Measurements from ENCODE around the gene ABCC11. TPM values are rescaled to one million over a fixed set of nuclear protein-coding genes. Genes with fewer than 3 reads are reported as not detected.

The ABCC11 gene
- 0.41 TPM for total RNA-seq

DNA sequence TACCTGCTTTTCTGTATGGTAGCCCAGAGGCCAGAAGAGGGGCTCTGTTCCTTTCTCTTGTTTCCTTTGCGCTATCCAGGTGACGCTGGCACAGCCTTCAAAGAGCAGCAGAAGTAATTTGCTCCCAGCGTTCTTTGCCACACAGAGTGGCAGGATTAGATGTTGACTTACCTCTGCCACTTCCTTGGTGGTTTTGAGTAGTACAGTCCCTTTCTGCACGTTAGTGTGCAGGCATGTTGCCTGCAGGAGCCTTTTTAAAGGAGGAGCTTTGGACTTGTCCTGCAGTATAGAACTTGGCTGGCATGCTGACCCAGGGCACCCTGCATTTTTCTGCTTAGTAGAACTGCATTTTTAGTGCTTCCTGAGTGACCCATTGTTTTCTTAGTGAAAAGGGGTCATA lies at the start of gene ABCC11:
ABCC11 (minus strand) TSS at position 229 of the 400 bp plus-strand sequence. CDS start 15,618 bp downstream, outside the sequence.
- DNase-seq (ENCODE audit: low spot score in 2 of 2) (no peak), FAIRE-seq (no peak)

DNA sequence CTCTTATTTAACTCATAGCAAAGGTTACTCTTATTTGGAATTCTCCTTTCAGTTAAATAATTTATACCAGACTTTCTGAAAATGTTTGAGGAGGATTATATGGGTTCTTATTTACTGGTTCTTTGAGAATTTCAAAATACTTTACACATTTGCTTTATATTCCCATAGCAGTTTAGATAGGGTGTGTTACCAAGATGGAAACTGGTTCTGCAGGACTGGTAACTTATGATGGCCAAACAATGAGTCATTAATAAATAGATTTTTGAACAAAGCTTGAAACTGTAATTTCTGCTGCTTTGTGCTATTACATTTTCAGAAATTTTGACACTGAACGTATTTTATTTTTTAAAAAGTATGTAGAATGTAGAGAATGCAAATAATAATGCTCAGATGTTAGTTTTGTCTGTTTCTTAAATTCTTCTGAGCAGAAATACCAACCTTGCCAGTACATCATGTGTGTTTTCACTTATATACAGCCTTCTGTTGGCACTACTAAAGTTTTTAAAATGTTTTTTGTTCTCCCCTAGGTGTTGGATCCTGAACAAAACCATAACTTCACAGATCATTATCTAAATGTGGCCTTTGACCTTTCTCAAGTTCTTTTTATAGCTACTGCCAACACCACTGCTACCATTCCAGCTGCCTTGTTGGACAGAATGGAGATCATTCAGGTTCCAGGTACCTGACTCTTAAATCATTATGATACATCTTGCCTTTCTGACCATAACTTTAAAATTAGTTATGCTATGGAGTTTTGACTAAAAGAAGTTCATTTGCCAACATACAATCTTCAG lies 48.3 kb upstream of the ABCC11 start:
- DNase-seq (ENCODE audit: low spot score in 2 of 2) (no peak), FAIRE-seq (no peak)

DNA sequence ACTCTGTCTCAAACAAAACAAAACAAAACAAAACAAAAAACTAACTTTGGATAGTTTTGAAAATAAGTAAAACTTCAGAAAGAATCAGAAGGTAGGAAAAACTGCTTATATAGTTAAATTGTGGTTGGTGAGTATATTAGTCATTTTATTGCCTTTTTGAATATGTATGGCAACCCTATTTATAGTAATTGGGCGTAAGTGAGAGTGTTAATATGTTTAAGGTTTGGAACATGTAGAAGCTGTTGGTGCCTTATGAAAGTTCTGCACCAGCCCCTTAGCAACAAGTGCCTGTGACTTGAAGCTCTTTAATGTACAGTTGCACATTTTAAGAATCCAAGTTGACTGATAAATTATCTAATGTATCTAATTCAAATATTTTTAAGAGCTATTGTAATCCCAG lies 47.4 kb upstream of the ABCC11 start:
- FAIRE-seq (no peak), DNase-seq (ENCODE audit: low spot score in 2 of 2) (no peak)

DNA sequence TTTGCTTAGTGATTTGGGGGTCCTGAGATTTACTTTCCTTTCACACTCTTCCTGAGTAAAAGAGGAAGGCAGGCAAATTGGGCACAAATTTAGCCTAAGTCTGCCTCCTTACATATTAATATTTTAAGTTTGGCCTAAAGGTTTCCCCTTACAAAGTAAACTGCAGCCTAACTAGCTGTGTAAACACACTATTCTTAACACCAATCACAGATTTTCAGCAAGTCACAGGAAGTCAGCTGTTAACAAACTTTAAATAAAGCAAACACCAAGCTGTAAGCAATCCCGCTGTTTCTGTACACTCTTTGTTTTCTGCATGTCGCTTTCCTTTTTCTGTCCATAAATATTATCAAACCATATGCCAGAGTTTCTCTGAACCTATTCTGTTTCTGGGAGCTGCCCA lies 45.1 kb upstream of the ABCC11 start:
- DNase-seq (ENCODE audit: low spot score in 2 of 2) (no peak), FAIRE-seq (no peak)

DNA sequence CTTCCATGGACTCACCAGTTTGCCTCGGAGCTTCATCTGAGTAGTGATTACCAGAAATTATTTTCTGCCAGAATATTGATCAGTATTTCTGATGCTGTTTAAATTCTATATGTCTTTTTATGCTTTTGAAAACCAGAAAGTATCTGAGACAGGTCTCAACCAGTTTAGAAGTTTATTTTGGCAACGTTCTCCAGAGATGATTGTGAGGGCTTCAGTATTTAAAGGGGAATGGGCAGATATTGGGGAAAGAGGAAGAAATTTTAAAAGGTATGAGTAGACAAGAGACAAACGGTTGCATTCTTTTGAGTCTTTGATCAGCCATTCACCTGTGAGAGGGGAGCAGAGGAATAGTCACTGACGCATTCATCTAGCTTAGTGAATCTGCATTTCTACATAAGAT lies 44.4 kb upstream of the ABCC11 start:
- no peak for DNase-seq (ENCODE audit: low spot score in 2 of 2)
- FAIRE-seq: no peak

DNA sequence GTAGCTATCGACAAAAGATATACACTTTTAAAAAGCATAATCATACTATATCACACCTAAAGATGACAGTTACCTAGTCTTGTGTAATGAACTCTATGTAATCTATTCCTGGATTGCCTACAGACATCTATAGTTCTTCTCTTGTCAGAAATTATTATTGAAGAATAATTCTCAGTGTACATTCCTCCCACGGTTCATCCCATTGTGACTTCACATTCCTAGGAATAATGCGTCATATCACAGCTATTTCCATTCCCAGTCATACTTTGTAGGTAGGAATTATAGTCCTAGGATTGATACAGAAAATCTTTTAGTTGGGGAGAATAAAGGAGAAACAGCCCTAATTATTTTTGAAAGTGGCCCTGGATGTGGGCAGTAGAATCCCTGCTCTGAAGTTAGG lies 44.0 kb upstream of the ABCC11 start:
- no peak for DNase-seq (ENCODE audit: low spot score in 2 of 2)
- no peak for FAIRE-seq

DNA sequence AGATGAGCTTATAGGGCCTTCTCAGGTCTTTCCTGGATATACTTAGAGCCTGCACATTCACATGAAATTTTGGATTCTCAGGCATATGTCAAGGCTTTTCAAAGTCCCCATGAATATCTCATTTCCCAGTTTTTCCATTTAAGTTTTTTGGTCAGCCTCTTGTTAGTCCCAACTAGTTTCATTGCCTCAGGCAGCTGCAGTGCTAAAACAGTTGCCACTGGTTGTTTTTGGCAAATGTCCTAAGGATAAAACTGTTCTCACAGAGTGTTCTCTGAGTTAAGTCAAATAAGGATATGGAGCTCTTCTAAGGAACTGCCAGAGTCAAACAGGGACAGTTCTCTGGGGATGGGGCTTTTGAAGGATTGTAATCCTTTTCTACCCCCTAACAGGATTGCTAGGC lies 39.9 kb upstream of the ABCC11 start:
- DNase-seq (ENCODE audit: low spot score in 2 of 2): no peak

DNA sequence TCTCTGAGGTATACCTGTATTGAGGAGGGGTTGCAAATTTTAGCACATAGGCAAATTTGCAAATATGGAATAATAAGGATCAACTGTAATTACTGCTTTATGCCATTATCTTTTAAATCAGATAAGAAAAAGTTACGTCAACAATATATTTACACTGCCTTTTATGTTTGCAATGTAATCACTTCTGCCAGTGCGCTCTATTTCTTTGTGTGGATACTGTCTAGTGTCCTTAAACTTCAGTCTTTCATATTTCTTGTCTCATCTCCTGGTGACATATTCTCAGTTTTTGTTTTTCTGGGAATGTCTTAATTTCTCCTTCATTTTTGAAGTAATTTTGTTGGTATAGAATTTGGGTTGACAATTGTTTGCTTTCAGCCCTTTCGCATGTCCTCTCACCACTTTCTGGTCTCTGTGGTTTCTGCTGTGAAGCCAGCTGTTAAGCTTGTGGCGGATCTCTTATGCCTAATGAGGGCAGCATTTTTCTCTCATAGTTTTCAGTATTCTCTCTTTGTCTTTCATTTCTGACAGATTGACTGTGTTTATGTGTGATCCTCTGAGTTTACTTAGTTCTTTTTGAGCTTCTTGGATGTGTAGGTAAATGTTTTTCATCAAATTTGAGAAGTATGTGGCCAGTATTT lies 37.6 kb upstream of the ABCC11 start:
- no peak for DNase-seq (ENCODE audit: low spot score in 2 of 2)
- no peak for FAIRE-seq

More for the DNA sequence above, 39.9 kb upstream of the ABCC11 start:
- no peak for FAIRE-seq

DNA sequence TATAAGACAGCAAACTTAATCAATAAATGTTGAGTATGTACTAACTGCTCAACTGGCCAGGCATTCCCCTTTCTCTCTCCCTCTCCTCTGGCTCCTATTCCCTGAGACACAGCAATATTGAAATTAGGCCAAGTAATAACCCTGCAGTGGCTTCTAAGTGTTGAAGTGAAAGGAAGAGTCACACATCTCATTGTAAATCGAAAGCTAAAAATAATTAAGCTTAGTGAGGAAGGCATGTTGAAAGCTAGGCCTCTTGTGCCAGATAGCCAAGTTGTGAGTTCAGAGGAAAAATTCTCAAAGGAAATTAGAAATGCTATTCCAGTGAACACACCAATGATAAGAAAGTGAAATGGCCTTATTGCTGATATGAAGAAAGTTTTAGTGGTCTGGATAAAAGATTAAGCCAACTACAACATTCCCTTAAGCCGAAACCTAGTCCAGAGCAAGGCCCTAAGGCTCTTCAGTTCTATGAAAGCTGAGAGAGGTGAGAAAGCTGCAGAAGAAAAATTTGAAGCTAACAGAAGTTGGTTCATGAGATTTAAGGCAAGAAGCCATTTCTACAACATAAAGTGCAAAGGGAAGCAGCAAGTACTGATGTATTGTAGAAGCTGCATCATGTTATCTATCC lies 35.4 kb upstream of the ABCC11 start:
- DNase-seq (ENCODE audit: low spot score in 2 of 2): no peak

DNA sequence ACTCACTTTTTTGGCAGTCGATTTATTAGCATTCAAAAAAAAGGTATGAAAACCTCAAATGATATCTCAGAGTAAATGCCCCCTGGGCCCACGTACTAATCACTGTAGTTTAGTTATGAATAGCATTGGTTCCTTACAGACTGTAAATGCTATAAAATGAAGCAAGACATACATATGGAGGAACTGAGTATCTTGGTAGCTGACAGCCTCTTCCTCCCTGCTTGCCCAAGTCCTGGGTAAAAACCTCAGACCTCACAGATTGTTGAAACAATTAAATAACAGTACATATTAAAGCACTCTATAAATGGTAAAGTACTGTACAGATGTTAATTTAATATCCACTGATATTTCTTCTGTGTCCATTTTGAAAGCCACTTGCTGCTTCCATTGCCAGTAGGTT lies 33.2 kb upstream of the ABCC11 start:
- FAIRE-seq (no peak), DNase-seq (ENCODE audit: low spot score in 2 of 2) (no peak)

More for the DNA sequence above, 35.4 kb upstream of the ABCC11 start:
- no peak for FAIRE-seq

DNA sequence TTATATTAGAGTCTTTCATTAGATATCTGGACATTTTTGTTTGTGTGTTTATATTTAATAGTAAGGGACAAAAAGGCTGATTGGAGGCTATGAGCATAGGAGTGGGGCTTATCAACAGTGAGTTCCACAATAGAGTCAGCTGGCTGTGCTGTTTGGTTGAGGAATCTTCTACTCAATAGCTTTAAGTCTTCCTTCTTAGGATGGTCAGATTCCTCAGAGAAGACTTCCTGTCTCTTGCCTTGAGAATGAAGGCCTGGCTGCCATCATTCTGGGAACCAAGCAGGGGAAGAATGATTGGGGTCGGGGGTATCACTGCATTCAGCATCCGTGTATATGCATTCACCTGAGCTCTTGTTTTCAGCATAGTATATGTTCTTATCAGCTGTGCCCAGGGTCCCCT lies 31.9 kb upstream of the ABCC11 start:
- DNase-seq (ENCODE audit: low spot score in 2 of 2): no peak
- no peak for FAIRE-seq

DNA sequence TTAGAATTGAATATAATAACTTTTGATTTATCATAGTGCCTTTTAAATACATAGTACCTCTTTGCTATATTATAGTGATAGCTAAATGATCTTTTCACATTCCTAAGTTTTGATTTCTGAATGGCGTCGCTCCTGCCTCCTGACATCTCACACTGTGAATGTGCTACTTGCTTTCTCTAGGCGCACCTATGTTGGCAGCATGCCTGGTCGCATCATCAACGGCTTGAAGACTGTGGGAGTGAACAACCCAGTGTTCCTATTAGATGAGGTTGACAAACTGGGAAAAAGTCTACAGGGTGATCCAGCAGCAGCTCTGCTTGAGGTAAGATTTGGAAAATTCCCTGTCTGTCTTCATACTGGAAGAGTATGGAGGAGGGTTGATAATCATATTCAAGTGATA lies 29.8 kb upstream of the ABCC11 start:
- FAIRE-seq: no peak
- no peak for DNase-seq (ENCODE audit: low spot score in 2 of 2)

DNA sequence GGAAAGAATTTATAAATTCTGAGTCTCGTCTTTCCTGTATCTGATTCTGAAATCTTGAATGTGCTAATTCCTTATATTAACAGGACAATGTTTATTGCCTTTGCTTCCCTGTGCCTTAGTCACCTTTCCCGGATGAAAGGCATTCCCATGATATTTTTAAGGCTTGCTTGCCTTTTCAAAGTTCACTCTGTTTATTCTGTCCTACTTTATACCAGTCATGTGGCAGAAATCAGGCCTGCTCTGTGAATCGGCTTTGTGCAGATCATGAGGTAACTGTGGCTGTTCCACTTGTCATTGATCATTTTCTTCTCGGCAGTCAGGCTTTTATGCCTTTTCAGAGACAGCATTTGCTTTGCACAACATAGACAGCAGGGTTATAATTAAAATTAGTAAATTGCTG lies 28.8 kb upstream of the ABCC11 start:
- FAIRE-seq (no peak), DNase-seq (ENCODE audit: low spot score in 2 of 2) (no peak)

DNA sequence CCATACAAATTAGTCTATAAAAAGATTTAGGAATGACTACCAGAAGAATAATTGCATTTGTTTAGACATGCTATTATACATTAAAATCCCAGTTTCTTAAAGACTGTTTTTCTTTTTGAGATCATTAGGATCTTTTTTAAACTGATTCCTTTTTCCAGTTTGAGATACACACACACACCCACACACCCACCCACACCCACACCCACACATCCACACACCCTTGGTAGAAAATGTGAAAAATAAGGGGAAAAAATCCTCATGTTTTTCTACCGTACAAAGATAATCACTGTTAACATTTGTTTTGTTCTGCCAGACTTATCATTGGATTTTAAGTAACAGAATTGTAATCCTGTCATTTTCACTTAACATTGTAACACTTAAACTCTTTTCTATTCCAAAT lies 27.1 kb upstream of the ABCC11 start:
- DNase-seq (ENCODE audit: low spot score in 2 of 2) (no peak), FAIRE-seq (no peak)

DNA sequence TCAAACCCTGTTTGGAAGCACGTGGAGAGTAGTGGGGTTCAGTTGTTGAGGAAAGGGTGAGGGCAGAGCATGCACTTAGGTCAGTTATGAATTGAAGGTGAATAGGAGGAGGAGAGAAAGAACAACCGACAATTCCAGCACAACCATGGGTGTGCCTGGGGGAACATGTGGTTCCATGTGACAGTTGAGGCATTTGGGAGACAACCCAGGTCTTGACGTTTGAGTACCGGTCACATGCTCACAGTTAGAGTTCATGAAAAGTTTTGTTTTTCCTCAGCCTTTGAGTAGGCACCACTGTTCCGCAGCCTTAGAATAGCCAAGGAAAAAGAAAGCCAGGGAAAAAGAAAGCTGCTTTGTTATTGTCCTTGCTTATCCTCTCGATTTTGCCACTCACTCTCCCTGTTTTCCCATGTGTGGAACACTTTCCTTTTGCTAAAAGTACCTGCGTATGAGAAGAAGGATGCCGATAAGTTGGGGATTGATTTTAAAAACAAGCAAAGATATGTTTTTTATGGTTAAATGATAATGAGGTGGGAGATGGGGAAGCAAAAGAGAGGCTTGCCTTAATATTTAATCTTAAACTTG lies 25.6 kb upstream of the ABCC11 start:
- FAIRE-seq: no peak

DNA sequence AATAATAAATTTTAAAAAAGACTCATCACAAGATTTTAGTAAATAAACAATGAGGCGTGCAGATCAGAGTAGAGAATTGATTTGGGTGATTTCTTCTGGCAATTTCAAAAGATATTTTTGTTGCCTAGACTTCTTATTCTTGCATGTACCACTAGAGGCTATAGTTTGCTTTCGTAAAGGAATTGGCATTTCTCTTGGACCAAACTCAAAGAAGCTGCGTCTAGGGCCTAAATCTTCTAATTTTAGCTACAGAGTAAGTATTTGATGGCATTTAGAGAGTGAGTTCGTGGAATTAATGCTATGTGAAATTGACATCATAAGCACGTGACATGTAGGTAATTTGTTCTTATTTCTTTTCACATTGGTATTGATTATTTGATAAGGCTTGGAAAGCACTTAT lies 24.4 kb upstream of the ABCC11 start:
- DNase-seq (ENCODE audit: low spot score in 2 of 2): no peak
- FAIRE-seq: no peak

More for the DNA sequence above, 25.6 kb upstream of the ABCC11 start:
- DNase-seq (ENCODE audit: low spot score in 2 of 2): no peak

DNA sequence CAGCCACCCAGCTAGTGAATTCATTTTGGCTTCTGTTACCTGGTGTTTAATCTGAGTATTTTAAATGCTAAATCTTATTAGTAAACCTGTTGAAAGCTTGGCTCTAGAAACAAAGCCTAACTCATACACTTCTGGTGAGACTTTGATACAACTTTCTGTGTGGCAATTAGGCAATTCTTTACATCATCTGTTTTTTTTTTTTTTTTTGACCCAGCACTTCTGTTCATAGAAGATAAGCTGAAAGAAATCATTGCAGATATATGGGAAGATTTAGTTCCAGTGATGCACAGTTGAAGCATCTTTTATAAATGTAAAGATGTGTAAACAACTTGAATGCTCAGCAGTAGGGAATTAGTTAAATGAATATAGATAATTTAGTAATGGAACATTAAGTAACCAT lies 21.7 kb upstream of the ABCC11 start:
- FAIRE-seq (no peak), DNase-seq (ENCODE audit: low spot score in 2 of 2) (no peak)

DNA sequence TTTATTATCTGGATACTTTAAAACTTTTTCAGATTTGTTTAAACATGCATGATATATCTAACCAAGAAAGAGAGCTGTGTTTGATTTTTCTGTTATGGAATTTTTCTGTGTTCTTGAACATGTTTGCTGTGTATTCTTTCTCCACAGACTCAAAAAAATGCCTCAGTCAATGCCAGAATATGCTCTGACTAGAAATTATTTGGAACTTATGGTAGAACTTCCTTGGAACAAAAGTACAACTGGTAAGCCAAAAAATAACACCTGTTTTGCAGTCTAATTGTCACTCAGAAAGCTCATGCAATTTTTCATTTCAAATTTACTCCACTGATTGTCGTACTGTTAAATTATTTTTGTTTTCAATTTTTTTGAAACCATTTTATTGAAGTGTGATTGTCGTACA lies 15.3 kb upstream of the ABCC11 start:
- DNase-seq (ENCODE audit: low spot score in 2 of 2) (no peak), FAIRE-seq (no peak)

DNA sequence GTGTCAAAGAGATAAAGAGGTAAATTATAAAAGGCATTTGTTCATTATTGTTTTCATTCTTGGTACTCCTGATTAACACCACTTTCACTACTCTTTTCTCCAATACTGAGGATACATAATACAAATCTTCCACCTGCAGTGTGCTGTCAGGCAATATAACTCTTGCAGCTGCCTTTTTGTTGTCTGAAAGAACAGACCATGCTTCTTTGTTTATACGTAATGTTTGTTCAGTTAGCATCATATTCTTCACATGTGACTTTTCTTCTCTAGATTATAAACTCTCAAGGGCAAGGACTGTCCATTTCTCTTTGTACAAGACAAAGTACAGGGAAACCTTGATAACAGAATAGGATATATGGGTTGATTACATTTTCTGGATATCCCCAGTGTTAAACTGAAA lies 14.2 kb upstream of the ABCC11 start:
- DNase-seq (ENCODE audit: low spot score in 2 of 2) (no peak), FAIRE-seq (no peak)

DNA sequence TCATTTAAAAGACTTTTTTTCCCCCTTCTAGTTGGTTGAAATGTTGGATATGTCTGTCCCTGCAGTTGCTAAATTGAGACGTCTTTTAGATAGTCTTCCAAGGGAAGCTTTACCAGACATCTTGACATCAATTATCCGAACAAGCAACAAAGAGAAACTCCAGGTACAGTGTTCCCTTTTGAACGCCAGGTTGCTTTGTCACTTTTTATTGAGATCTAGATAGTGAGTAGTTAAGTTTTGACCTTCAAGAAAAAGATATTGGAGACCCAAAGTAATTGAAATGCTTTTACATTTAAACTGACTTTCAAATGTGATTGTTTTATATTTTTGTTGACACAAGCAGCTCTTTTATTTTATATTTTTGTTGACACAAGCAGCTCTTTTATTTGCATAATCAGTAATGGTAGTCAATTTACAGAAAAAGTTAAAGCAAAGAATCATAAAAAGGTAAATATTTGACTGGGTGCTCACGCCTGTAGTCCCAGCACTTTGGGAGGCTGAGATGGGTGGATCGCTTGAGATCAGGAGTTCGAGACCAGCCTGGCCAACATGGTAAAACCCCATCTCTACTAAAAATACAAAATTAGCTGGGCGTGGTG lies 9.3 kb upstream of the ABCC11 start:
- FAIRE-seq (no peak), DNase-seq (ENCODE audit: low spot score in 2 of 2) (no peak)

DNA sequence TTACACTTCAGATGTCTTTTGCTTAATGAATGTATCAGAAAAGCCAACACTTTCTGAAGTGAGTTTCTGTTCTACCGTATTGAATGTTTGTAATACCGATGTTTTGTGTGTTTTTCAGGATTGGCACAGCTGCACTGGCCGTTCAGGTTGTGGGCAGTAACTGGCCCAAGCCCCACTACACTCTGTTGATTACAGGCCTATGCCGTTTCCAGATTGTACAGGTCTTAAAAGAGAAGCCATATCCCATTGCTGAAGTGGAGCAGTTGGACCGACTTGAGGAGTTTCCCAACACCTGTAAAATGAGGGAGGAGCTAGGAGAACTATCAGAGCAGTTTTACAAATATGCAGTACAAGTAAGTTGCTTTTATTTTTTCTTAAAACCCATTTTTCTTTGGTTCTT lies 4.7 kb upstream of the ABCC11 start:
- FAIRE-seq: no peak
- DNase-seq (ENCODE audit: low spot score in 2 of 2): no peak

Data from frontal cortex (tissue), 4 donors.